Brain microvascular endothelial cell (primary cell): ENCODE measurements around the gene APMAP.

Experiments used
- DNase-seq: peaks from one replicate; pipeline ENCODE4 v3.0.0-alpha.2; 2020
- H3K27ac ChIP-seq: fragments of 250-450 bp; sonication (Bioruptor Pico); 2 replicates; pipeline ENCODE4 v1.5.1; 2020; ENCODE audit warnings: mild to moderate bottlenecking, moderate library complexity
- H3K27me3 ChIP-seq: fragments of 250-450 bp; sonication (Bioruptor Pico); replicated peaks from 2 replicates; pipeline ENCODE4 v1.5.1; 2020; ENCODE audit warnings: mild to moderate bottlenecking
- H3K36me3 ChIP-seq: fragments of 250-450 bp; sonication (Bioruptor Pico); replicated peaks from 2 replicates; pipeline ENCODE4 v1.5.1; 2020; ENCODE audit warnings: mild to moderate bottlenecking
- H3K4me3 ChIP-seq: 2 replicates; pipeline ENCODE4 v1.5.1; 2011; ENCODE audit warnings: low read depth, mild to moderate bottlenecking, control low read depth, low read length, moderate library complexity
- CTCF ChIP-seq: IDR thresholded peaks from 2 replicates; pipeline ENCODE4 v1.5.1; 2011; ENCODE audit warnings: low read depth, mild to moderate bottlenecking, moderate library complexity, low read length, control low read depth, inconsistent platforms; ENCODE audit errors: missing control alignments
- in situ Hi-C: cut with HindIII; loops from 2 replicates; pipeline ENCODE4 v1.10.0; 2017; ENCODE audit warnings: low sequenced_read_pairs, low pct_ligation_motif_present

APMAP gene

GRCh38 chr20:25021336-25021735, 28.8 kb upstream of the APMAP start:
- no peak overlapping the region for H3K4me3 ChIP-seq
- in situ Hi-C loops = no loop called here
- no peak for TF ChIP-seq CTCF
- no peaks in the 10 kb centered on the region for H3K36me3 ChIP-seq
- no peak overlapping the region for H3K27ac ChIP-seq
- H3K27me3 ChIP-seq = no peaks in the 10 kb centered on the region
- no peak for DNase-seq

- Histone ChIP-seq H3K4me3 (no peak overlapping the region), H3K27me3 (no peaks in the 10 kb centered on the region), H3K36me3 (no peaks in the 10 kb centered on the region), H3K27ac (no peak overlapping the region)
- no peak for TF ChIP-seq CTCF
- in situ Hi-C loops = no loop called here
- DNase-seq = no peak
These were observed 28.4 kb upstream of the APMAP start for GRCh38 chr20:25020901-25021301.

- Histone ChIP-seq H3K4me3 (no peak overlapping the region), H3K27me3 (no peaks in the 10 kb centered on the region), H3K36me3 (no peaks in the 10 kb centered on the region), H3K27ac (no peak overlapping the region)
- DNase-seq = no peak
- in situ Hi-C loops = no loop called here
- no peak for TF ChIP-seq CTCF
These were observed 27.8 kb upstream of the APMAP start for GRCh38 chr20:25020345-25020744.

GRCh38 chr20:25019381-25020155, 27.0 kb upstream of the APMAP start:
- Histone ChIP-seq H3K36me3 (no peaks in the 10 kb centered on the region), H3K27ac (no peak overlapping the region), H3K27me3 (no peaks in the 10 kb centered on the region), H3K4me3 (no peak overlapping the region)
- no peak for TF ChIP-seq CTCF
- no peak for DNase-seq
- in situ Hi-C loops = no loop called here

GRCh38 chr20:25018841-25019240, 26.3 kb upstream of the APMAP start:
- Histone ChIP-seq H3K27ac (no peak overlapping the region), H3K27me3 (no peaks in the 10 kb centered on the region), H3K36me3 (no peaks in the 10 kb centered on the region), H3K4me3 (no peak overlapping the region)
- no peak for TF ChIP-seq CTCF
- in situ Hi-C loops = no loop called here
- no peak for DNase-seq

- no peak for DNase-seq
- Histone ChIP-seq H3K4me3 (no peak overlapping the region), H3K27ac (no peak overlapping the region), H3K36me3 (no peaks in the 10 kb centered on the region), H3K27me3 (no peaks in the 10 kb centered on the region)
- in situ Hi-C loops = no loop called here
- TF ChIP-seq CTCF = no peak
These were observed 25.9 kb upstream of the APMAP start for GRCh38 chr20:25018425-25018824.
